Smooth muscle cell (in vitro differentiated cells): ENCODE measurements around the gene NDRG2. TPM values are rescaled to one million over a fixed set of nuclear protein-coding genes. Genes with fewer than 3 reads are reported as not detected.

Experiments used
- DNase-seq: peaks from one replicate; lab custom pipeline; 2025; ENCODE audit not compliant: unreplicated experiment; lab: John Stamatoyannopoulos, UW
- H2AFZ ChIP-seq: fragments of 200-600 bp; sonication (generic); 2 replicates; pipeline ENCODE4 v1.6.0; 2016; ENCODE audit warnings: antibody characterized with exemption, low read depth, mild to moderate bottlenecking
- H3F3A ChIP-seq: fragments of 200-600 bp; sonication (generic); 2 replicates; pipeline ENCODE4 v1.6.0; 2017; ENCODE audit warnings: antibody characterized with exemption, low read depth
- H3K27ac ChIP-seq: fragments of 200-600 bp; sonication (generic); 2 replicates; pipeline ENCODE4 v1.5.1; 2016; ENCODE audit warnings: low read depth, mild to moderate bottlenecking
- H3K27me3 ChIP-seq: fragments of 200-600 bp; sonication (generic); 2 replicates; pipeline ENCODE4 v1.6.1; 2016; ENCODE audit warnings: low read depth, mild to moderate bottlenecking
- H3K36me3 ChIP-seq: fragments of 200-600 bp; sonication (generic); 2 replicates; pipeline ENCODE4 v1.5.1; 2016; ENCODE audit warnings: low read depth
- H3K4me1 ChIP-seq: fragments of 200-600 bp; sonication (generic); 2 replicates; pipeline ENCODE4 v1.5.1; 2016; ENCODE audit warnings: low read depth
- H3K4me2 ChIP-seq: fragments of 200-600 bp; sonication (generic); 2 replicates; pipeline ENCODE4 v1.6.0; 2016; ENCODE audit warnings: mild to moderate bottlenecking
- H3K4me3 ChIP-seq: fragments of 200-600 bp; sonication (generic); 2 replicates; pipeline ENCODE4 v1.5.1; 2016; ENCODE audit warnings: mild to moderate bottlenecking
- H3K79me2 ChIP-seq: fragments of 200-600 bp; sonication (generic); 2 replicates; pipeline ENCODE4 v1.6.0; 2016; ENCODE audit warnings: low read depth, mild to moderate bottlenecking
- H3K9ac ChIP-seq: fragments of 200-600 bp; sonication (generic); 2 replicates; pipeline ENCODE4 v1.6.0; 2016; ENCODE audit warnings: low read depth
- H3K9me3 ChIP-seq: fragments of 200-600 bp; sonication (generic); replicated peaks from 2 replicates; pipeline ENCODE4 v1.5.1; 2016; ENCODE audit warnings: low read depth
- H4K20me1 ChIP-seq: fragments of 200-600 bp; sonication (generic); 2 replicates; pipeline ENCODE4 v1.6.0; 2016; ENCODE audit warnings: low read depth
- WGBS: methylation state at CpG from one replicate; pipeline ENCODE4 v1.1.7; 2016; ENCODE audit warnings: low lambda C conversion rate; 5-methylcytosine and 5-hydroxymethylcytosine counted together
- polyA plus RNA-seq: library from polyadenylated mRNA; unstranded; fragments of >200 nt; fragmentation: Nextera tagmentation; extraction: Ambion mirVana; gene quantifications from 2 replicates; pipeline ENCODE4 v1.2.1, GENCODE V29; 2016
- total RNA-seq: library from RNA; depleted of rRNA; stranded (reverse); fragments of >200 nt; gene quantifications from 2 replicates; pipeline ENCODE4 v1.2.3, GENCODE V29; 2014
- TF ChIP-seq, protein P1 (sequence below): fragments of 200-600 bp; sonication (generic); IDR thresholded peaks from 2 replicates; pipeline ENCODE4 v1.5.1; 2017; ENCODE audit warnings: borderline replicate concordance, mild to moderate bottlenecking, antibody characterized with exemption; ENCODE audit not compliant: insufficient read depth, poor library complexity, severe bottlenecking

NDRG2 gene
- total and polyA plus RNA-seq, 2 experiments from 2014 or later: 31.1 to 48.4 TPM

DNA sequence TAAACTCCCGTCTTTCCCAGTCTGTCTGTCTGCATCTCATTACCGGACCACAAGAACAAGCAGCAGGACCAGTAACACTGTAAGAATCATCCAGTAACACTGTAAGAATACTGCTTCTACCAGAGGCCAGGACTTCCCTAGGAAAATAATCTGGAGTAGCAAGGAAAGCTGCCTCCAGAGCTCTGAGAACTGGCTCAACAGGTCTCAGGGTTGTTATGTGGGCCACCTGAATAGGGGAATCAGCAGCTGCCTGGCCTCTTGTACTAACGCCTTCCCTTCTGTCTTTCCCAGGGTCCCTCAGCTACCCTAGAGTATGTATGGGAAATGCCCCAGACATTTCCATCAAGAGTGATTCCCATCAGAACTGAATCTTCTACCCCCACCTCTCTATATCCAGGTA is 26.7 kb downstream of the NDRG2 start:
- Histone ChIP-seq H3K4me3 (peak overlapping the region; percentile 31), H2AFZ (peak overlapping the region; percentile 5), H3K36me3 (peaks cover 11% of the 10 kb centered on the region), H3K4me1 (peaks cover 16% of the 10 kb centered on the region), H3K27ac (peak overlapping the region; percentile 87), H3F3A (peaks cover 24% of the 10 kb centered on the region), H3K27me3 (no peaks in the 10 kb centered on the region), H3K4me2 (peak overlapping the region; percentile 81), H3K9me3 (no peaks in the 10 kb centered on the region), H3K9ac (peak overlapping the region; percentile 59), H4K20me1 (no peaks in the 10 kb centered on the region), H3K79me2 (peaks cover 24% of the 10 kb centered on the region)
- TF ChIP-seq, protein P1, sequence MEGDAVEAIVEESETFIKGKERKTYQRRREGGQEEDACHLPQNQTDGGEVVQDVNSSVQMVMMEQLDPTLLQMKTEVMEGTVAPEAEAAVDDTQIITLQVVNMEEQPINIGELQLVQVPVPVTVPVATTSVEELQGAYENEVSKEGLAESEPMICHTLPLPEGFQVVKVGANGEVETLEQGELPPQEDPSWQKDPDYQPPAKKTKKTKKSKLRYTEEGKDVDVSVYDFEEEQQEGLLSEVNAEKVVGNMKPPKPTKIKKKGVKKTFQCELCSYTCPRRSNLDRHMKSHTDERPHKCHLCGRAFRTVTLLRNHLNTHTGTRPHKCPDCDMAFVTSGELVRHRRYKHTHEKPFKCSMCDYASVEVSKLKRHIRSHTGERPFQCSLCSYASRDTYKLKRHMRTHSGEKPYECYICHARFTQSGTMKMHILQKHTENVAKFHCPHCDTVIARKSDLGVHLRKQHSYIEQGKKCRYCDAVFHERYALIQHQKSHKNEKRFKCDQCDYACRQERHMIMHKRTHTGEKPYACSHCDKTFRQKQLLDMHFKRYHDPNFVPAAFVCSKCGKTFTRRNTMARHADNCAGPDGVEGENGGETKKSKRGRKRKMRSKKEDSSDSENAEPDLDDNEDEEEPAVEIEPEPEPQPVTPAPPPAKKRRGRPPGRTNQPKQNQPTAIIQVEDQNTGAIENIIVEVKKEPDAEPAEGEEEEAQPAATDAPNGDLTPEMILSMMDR: no peak
- no peak for DNase-seq
- 5% methylated on average over 3 of the region's 3 CpGs for WGBS

DNA sequence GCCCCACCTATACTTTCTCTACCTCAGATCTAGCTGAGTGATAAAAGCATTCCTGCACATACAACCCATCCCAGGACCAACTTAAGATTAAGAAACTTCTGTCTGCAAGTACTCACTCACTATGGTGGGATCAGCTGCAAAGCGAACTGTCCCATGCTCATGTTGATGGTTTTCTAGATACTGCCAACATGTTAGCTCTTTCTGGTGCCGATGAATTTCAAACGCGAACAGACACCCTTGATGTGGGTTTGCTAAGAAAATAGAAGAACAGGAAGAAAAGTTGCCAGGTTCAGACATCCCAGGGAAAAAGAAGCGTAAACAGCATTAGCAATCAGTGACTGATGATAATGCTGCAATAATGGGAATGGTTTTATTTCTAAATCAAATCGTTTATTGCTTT is 27.3 kb downstream of the NDRG2 start:
- peaks cover 14% of the 10 kb centered on the region for H3K36me3 ChIP-seq
- peak overlapping the region; percentile 87 for H3K27ac ChIP-seq
- peaks cover 30% of the 10 kb centered on the region for H3K79me2 ChIP-seq
- peak overlapping the region; percentile 81 for H3K4me2 ChIP-seq
- TF ChIP-seq, protein P1: no peak
- no peak overlapping the region for H3K9ac ChIP-seq
- no peaks in the 10 kb centered on the region for H3K9me3 ChIP-seq
- no peaks in the 10 kb centered on the region for H3K27me3 ChIP-seq
- H3K4me1 ChIP-seq: peaks cover 16% of the 10 kb centered on the region
- no peaks in the 10 kb centered on the region for H4K20me1 ChIP-seq
- H2AFZ ChIP-seq: no peak overlapping the region
- no peak for DNase-seq
- 22% methylated on average over 6 of the region's 6 CpGs for WGBS
- peak overlapping the region; percentile 31 for H3K4me3 ChIP-seq
- H3F3A ChIP-seq: peaks cover 24% of the 10 kb centered on the region

DNA sequence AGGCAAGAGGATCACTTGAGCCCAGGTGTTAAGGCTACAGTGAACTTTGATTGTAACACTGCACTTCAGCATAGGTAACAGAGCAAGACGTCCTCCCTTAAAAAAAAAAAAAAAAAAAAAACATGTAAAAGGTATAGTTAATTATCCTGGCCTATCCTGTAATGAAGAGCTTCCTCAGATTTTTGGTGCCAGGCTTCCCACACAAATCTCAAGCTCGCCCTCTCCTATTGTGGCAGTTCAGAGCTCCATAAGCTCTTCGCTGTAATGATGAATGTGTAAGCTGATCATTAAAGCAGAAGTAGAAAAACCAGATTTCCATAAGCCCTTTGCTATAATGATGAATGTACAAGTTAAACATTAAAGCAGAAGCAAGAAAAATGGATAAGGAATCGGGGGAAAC is 27.7 kb downstream of the NDRG2 start:
- Histone ChIP-seq H3K9ac (no peak overlapping the region), H3K27ac (peak overlapping the region; percentile 87)

DNA sequence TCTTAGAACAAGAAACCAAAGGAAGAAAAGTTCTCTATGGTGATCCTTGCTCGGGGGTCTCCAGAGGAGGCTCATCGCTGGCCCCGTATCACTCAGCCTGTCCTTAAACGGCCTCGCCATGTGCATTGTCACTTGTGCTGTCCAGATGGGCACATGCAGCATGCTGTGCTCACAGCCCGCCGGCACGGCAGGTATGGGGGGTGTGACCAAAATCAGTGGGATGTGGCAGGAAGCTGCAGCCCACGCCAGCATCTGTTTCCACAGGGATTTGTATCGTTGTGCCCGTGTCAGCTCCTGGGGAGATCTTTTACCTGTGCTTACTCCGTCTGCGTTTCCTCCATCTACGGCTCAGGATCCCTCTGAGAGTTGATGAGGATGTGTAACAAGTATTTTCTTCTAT is 28.3 kb downstream of the NDRG2 start:
- no peak overlapping the region for H3K4me3 ChIP-seq
- peaks cover 14% of the 10 kb centered on the region for H3K36me3 ChIP-seq
- no peaks in the 10 kb centered on the region for H4K20me1 ChIP-seq
- TF ChIP-seq, protein P1: no peak
- no peaks in the 10 kb centered on the region for H3K27me3 ChIP-seq
- no peaks in the 10 kb centered on the region for H3K9me3 ChIP-seq
- 94% methylated on average over 14 of the region's 14 CpGs for WGBS
- no peak overlapping the region for H3K9ac ChIP-seq
- peaks cover 40% of the 10 kb centered on the region for H3K79me2 ChIP-seq
- no peak overlapping the region for H3K4me2 ChIP-seq
- no peak for DNase-seq
- H2AFZ ChIP-seq: no peak overlapping the region
- peaks cover 24% of the 10 kb centered on the region for H3F3A ChIP-seq
- H3K27ac ChIP-seq: peak overlapping the region; percentile 38
- peaks cover 21% of the 10 kb centered on the region for H3K4me1 ChIP-seq

More for the DNA sequence above, 27.7 kb downstream of the NDRG2 start:
- Histone ChIP-seq H3K4me2 (no peak overlapping the region), H3K79me2 (peaks cover 34% of the 10 kb centered on the region), H3K27me3 (no peaks in the 10 kb centered on the region), H3F3A (peaks cover 24% of the 10 kb centered on the region), H2AFZ (no peak overlapping the region), H3K4me3 (no peak overlapping the region), H3K36me3 (peaks cover 14% of the 10 kb centered on the region), H3K9me3 (no peaks in the 10 kb centered on the region), H4K20me1 (no peaks in the 10 kb centered on the region), H3K4me1 (peaks cover 16% of the 10 kb centered on the region)
- 61% methylated on average over 4 of the region's 4 CpGs for WGBS
- DNase-seq: no peak
- TF ChIP-seq, protein P1: no peak
